DND-41 (cell line): ENCODE measurements around the gene CFAP61.

Source experiments
- ATAC-seq: fragments of 200-7000 bp; cut with Tn5 transposase; 3 replicates; pipeline ENCODE4 v1.9.1; 2021; ENCODE audit warnings: low read depth; ENCODE audit not compliant: insufficient read depth
- DNase-seq: peaks from one replicate; pipeline ENCODE4 v3.0.0-alpha.2; 2020
- H2AFZ ChIP-seq: 2 replicates; pipeline ENCODE4 v1.6.0; 2012; ENCODE audit warnings: low read depth, low read length
- H3K27ac ChIP-seq: 2 replicates; pipeline ENCODE4 v1.5.1; 2012; ENCODE audit warnings: low read length, inconsistent platforms
- H3K27me3 ChIP-seq: fragments of 200-600 bp; sonication (generic); 2 replicates; pipeline ENCODE4 v1.6.0; 2012; ENCODE audit warnings: low read length, mild to moderate bottlenecking, inconsistent platforms; ENCODE audit not compliant: insufficient read depth, poor library complexity
- H3K36me3 ChIP-seq: 2 replicates; pipeline ENCODE4 v1.5.1; 2012; ENCODE audit warnings: low read length, inconsistent platforms; ENCODE audit not compliant: insufficient read depth
- H3K4me1 ChIP-seq: 2 replicates; pipeline ENCODE4 v1.5.1; 2012; ENCODE audit warnings: mild to moderate bottlenecking, low read length; ENCODE audit not compliant: insufficient read depth
- H3K4me2 ChIP-seq: 2 replicates; pipeline ENCODE4 v1.6.0; 2012; ENCODE audit warnings: mild to moderate bottlenecking, moderate library complexity, low read length, inconsistent platforms; ENCODE audit not compliant: insufficient read depth
- H3K4me3 ChIP-seq, 2 experiments: fragments of 200-600 bp in 1 of 2; shearing (Covaris generic) in 1 of 2; 2 replicates each; pipeline ENCODE4 v1.5.1; 2012 to 2016; ENCODE audit warnings: inconsistent platforms in 2 of 2, low read length in 2 of 2, mild to moderate bottlenecking in 2 of 2, low read depth in 1 of 2, moderate library complexity in 1 of 2
- H3K79me2 ChIP-seq: 2 replicates; pipeline ENCODE4 v1.6.0; 2012; ENCODE audit warnings: low read length, inconsistent platforms; ENCODE audit not compliant: insufficient read depth
- H3K9ac ChIP-seq: 2 replicates; pipeline ENCODE4 v1.6.0; 2012; ENCODE audit warnings: low read depth, mild to moderate bottlenecking, inconsistent platforms, low read length, moderate library complexity
- H3K9me3 ChIP-seq: 2 replicates; pipeline ENCODE4 v1.5.1; 2012; ENCODE audit warnings: low read length, moderate library complexity, mild to moderate bottlenecking, inconsistent platforms; ENCODE audit not compliant: insufficient read depth, severe bottlenecking
- H4K20me1 ChIP-seq: 2 replicates; pipeline ENCODE4 v1.6.0; 2012; ENCODE audit warnings: low read length; ENCODE audit not compliant: insufficient read depth
- CTCF ChIP-seq: IDR thresholded peaks from 2 replicates; pipeline ENCODE4 v1.5.1; 2012; ENCODE audit warnings: borderline replicate concordance, low read length, moderate library complexity, mild to moderate bottlenecking; ENCODE audit not compliant: poor library complexity, severe bottlenecking; ENCODE audit errors: extremely low read depth
- EZH2 ChIP-seq: IDR thresholded peaks from 3 replicates; pipeline ENCODE4 v1.6.1; 2012; ENCODE audit warnings: borderline replicate concordance, low read depth, mild to moderate bottlenecking, moderate library complexity, low read length, inconsistent platforms; ENCODE audit not compliant: severe bottlenecking

The CFAP61 gene

GRCh38 chr20:20273286-20273685, 221.0 kb downstream of the CFAP61 start:
- no peak for ATAC-seq
- no peak overlapping the region for H3K9ac ChIP-seq

GRCh38 chr20:20274821-20275220, 222.5 kb downstream of the CFAP61 start:
- no peaks in the 10 kb centered on the region for H3K4me1 ChIP-seq
- H2AFZ ChIP-seq: no peak overlapping the region
- no peak overlapping the region for H3K4me3 ChIP-seq
- H4K20me1 ChIP-seq: no peaks in the 10 kb centered on the region
- H3K4me2 ChIP-seq: no peak overlapping the region
- no peaks in the 10 kb centered on the region for H3K9me3 ChIP-seq
- H3K27ac ChIP-seq: no peak overlapping the region
- H3K36me3 ChIP-seq: no peaks in the 10 kb centered on the region
- H3K9ac ChIP-seq: no peak overlapping the region
- TF ChIP-seq EZH2: no peak
- H3K79me2 ChIP-seq: no peaks in the 10 kb centered on the region
- DNase-seq: no peak
- peaks cover 5% of the 10 kb centered on the region for H3K27me3 ChIP-seq
- no peak for ATAC-seq

More at GRCh38 chr20:20273286-20273685, 221.0 kb downstream of the CFAP61 start:
- Histone ChIP-seq H3K4me3 (no peak overlapping the region), H3K27me3 (peaks cover 7% of the 10 kb centered on the region), H3K9me3 (no peaks in the 10 kb centered on the region), H4K20me1 (no peaks in the 10 kb centered on the region), H2AFZ (no peak overlapping the region), H3K79me2 (no peaks in the 10 kb centered on the region), H3K4me1 (no peaks in the 10 kb centered on the region), H3K36me3 (no peaks in the 10 kb centered on the region), H3K27ac (no peak overlapping the region), H3K4me2 (no peak overlapping the region)
- TF ChIP-seq CTCF (no peak), EZH2 (no peak)
- no peak for DNase-seq

GRCh38 chr20:20275636-20276035, 223.3 kb downstream of the CFAP61 start:
- H3K9ac ChIP-seq: no peak overlapping the region
- no peak overlapping the region for H3K4me3 ChIP-seq
- peaks cover 5% of the 10 kb centered on the region for H3K27me3 ChIP-seq
- no peaks in the 10 kb centered on the region for H3K79me2 ChIP-seq
- H3K4me1 ChIP-seq: no peaks in the 10 kb centered on the region
- ATAC-seq (no peak), DNase-seq (no peak)
- H3K4me2 ChIP-seq: no peak overlapping the region
- no peak overlapping the region for H3K27ac ChIP-seq
- no peaks in the 10 kb centered on the region for H3K36me3 ChIP-seq
- H3K9me3 ChIP-seq: no peaks in the 10 kb centered on the region
- no peaks in the 10 kb centered on the region for H4K20me1 ChIP-seq
- no peak for TF ChIP-seq EZH2
- no peak for TF ChIP-seq CTCF
- H2AFZ ChIP-seq: no peak overlapping the region

GRCh38 chr20:20276811-20277530, 224.6 kb downstream of the CFAP61 start:
- ATAC-seq (no peak), DNase-seq (no peak)
- H2AFZ ChIP-seq: no peak overlapping the region
- no peak overlapping the region for H3K9ac ChIP-seq
- no peaks in the 10 kb centered on the region for H3K79me2 ChIP-seq
- no peak overlapping the region for H3K4me2 ChIP-seq
- no peaks in the 10 kb centered on the region for H3K27me3 ChIP-seq
- no peaks in the 10 kb centered on the region for H4K20me1 ChIP-seq
- H3K36me3 ChIP-seq: no peaks in the 10 kb centered on the region
- TF ChIP-seq EZH2: no peak
- no peak for TF ChIP-seq CTCF
- no peaks in the 10 kb centered on the region for H3K4me1 ChIP-seq
- no peaks in the 10 kb centered on the region for H3K9me3 ChIP-seq
- no peak overlapping the region for H3K4me3 ChIP-seq
- H3K27ac ChIP-seq: no peak overlapping the region
